ENCODE results near the gene MUC5AC.
"Not testable (repeated sequence)": the region's sequence is repeated elsewhere in the genome, so short reads cannot be mapped to it uniquely, and the experiment has no call there.

MUC5AC gene

DNA sequence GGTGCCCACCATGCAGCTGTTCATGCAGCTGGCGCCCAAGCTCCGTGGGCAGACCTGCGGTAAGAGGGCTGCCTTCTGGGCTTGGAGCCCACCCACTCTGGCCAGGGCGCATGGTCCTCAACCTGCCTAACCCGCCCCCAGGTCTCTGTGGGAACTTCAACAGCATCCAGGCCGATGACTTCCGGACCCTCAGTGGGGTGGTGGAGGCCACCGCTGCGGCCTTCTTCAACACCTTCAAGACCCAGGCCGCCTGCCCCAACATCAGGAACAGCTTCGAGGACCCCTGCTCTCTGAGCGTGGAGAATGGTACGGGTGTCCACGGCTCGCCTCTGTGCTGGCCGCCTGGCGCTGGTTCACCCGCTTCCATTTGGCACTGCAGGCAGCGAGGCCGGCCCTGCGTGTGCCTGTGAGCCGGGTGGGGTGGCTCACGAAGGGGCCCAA, 11.0 kb downstream of the MUC5AC start:
- no peak for DNase-seq (ENCODE audit: low spot score)
- TF ChIP-seq, protein P1, sequence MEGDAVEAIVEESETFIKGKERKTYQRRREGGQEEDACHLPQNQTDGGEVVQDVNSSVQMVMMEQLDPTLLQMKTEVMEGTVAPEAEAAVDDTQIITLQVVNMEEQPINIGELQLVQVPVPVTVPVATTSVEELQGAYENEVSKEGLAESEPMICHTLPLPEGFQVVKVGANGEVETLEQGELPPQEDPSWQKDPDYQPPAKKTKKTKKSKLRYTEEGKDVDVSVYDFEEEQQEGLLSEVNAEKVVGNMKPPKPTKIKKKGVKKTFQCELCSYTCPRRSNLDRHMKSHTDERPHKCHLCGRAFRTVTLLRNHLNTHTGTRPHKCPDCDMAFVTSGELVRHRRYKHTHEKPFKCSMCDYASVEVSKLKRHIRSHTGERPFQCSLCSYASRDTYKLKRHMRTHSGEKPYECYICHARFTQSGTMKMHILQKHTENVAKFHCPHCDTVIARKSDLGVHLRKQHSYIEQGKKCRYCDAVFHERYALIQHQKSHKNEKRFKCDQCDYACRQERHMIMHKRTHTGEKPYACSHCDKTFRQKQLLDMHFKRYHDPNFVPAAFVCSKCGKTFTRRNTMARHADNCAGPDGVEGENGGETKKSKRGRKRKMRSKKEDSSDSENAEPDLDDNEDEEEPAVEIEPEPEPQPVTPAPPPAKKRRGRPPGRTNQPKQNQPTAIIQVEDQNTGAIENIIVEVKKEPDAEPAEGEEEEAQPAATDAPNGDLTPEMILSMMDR (IDR thresholded peaks at IDR 0.05; ENCODE audit: extremely low read depth, missing control alignments) = no peak

DNA sequence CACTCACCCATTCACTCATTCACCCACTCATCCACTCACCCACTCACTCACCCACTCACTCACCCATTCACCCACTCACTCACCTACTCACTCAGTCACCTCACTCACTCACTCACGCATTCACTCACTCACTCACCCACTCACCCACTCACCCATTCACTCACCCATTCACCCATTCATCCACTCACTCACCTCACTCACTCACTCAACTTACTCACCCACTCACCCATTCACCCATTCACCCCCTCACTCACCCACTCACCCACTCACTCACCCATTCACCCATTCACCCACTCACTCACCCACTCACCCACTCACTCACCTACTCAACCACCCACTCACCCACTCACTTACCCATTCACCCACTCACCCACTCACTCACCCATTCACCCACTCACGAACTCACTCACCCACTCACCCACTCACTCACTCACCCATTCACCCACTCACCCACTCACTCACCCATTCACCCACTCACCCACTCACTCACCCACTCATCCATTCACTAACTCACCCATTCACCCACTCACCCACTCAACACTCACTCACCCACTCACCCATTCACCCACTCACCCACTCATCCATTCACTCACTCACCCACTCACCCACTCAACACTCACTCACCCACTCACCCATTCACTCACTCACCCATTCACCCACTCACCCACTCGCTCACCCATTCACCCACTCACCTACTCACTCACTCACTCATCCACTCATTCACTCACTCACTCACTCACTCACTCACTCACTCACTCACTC, 13.7 kb downstream of the MUC5AC start:
- TF ChIP-seq, protein P1 (IDR thresholded peaks at IDR 0.05; ENCODE audit: extremely low read depth, missing control alignments) = no peak
- DNase-seq (ENCODE audit: low spot score) = no peak

DNA sequence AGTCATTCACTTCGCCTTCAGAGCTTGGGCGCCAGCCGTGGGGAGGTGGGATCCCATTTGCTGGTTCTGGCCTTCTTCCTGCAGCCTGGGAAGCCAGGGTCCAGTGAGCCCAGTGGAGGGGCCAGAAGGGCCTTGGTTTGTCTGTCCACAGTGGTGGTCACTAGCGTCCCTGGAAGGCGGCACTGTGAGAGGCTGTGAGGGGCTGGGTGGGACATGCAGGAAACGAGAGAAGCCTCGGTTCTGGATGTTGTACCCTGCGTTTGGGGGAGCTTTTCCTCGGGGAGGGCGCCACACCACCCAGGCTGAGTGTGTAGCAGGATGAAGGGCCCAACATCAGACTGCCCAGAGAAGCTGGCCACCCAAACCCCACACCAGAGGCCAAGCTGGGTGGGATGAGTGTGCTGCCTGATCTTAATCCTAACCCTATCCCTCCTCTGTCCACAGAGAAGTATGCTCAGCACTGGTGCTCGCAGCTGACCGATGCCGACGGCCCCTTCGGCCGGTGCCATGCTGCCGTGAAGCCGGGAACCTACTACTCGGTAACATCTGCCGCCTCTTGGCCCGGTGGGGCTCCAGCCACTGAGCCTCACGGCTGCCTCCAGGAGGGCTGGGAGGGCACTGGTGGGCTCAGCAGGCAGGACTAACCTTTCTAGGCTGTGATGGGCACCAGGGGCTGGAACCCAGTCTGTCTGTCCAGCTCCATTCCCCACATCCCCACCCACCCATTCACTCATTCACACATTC, 14.4 kb downstream of the MUC5AC start:
- TF ChIP-seq, protein P1 (IDR thresholded peaks at IDR 0.05; ENCODE audit: extremely low read depth, missing control alignments) = no peak
- DNase-seq (ENCODE audit: low spot score) = no peak

- no peak for DNase-seq (ENCODE audit: low spot score)
- TF ChIP-seq, protein P1 (IDR thresholded peaks at IDR 0.05; ENCODE audit: extremely low read depth, missing control alignments) = no peak
Measured at GRCh38 chr11:1172729-1173117, 15.0 kb downstream of the MUC5AC start.

DNA sequence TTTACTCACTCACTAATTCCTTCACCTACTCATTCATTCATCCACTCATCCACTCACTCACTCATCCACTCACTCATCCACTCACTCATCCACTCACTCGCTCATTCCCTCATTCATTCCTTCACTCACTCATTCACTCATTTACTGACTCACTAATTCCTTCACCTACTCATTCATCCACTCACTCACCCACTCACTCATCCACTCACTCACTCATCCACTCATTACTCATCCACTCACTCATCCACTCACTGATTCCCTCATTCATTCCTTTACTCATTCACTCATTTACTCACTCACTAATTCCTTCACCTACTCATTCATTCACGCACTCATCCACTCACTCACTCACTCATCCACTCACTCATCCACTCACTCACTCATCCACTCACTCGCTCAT, 15.6 kb downstream of the MUC5AC start:
- DNase-seq (ENCODE audit: low spot score) = not testable (repeated sequence)

DNA sequence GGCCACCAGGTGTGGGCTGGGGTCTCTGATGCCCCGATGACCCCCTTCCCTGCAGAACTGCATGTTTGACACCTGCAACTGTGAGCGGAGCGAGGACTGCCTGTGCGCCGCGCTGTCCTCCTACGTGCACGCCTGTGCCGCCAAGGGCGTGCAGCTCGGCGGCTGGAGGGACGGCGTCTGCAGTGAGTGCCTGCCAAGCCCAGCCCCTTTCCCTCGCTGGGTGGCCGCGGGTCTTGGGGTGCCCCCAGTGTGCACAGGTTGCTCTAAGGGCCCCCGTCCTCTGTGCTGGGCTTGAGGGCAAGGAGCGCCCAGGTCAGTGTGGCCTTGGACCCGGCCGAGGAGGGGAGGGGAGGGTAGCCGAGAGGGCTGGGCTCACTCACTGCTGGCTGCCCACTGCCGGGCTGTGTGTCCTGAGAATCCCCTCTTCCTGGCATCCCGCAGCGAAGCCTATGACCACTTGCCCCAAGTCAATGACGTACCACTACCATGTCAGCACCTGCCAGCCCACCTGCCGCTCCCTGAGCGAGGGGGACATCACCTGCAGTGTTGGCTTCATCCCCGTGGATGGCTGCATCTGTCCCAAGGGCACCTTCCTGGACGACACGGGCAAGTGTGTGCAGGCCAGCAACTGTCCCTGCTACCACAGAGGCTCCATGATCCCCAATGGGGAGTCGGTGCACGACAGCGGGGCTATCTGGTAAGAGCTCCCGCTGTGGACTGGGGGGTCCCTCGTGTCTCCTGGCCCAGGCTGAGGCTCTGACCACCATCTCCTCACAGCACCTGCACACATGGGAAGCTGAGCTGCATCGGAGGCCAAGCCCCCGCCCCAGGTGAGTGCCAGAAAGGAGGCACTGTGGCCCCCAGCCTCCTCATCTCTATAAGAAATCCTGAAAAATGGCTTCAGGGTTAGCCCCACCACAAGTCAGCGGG, 17.0 kb downstream of the MUC5AC start:
- TF ChIP-seq, protein P1 (IDR thresholded peaks at IDR 0.05; ENCODE audit: extremely low read depth, missing control alignments) = no peak

DNA sequence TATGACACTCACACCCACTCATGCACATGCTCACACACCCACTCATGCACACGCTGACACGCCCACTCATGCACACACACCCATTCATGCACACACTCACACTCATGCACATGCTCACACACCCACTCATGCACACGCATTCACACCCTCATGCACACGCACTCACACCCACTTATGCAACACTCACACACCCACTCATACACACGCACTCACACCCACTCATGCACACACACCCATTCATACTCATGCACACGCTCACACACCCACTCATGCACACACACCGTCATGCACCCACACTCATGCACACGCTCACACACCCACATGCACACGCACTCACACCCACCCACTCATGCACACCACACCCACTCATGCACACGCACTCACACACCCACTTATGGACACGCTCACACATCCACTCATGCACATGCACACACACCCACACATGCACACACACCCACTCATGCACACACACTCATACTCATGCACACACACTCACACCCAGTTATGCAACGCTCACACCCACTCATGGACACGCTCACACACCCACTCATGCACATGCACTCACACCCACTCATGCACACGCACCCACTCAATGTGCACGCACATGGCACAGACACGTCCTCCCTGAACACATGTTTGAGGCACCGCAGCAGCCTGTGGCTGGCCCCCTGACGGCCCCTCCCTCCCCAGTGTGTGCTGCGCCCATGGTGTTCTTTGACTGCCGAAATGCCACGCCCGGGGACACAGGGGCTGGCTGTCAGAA, 17.9 kb downstream of the MUC5AC start:
- DNase-seq (ENCODE audit: low spot score) = no peak
- TF ChIP-seq, protein P1 (IDR thresholded peaks at IDR 0.05; ENCODE audit: extremely low read depth, missing control alignments) = no peak

More for the DNA sequence above, 17.0 kb downstream of the MUC5AC start:
- no peak for DNase-seq (ENCODE audit: low spot score)
